HG02973 (cell line): ENCODE results near the gene SLC9B1.

Experiments used
- ATAC-seq: cut with Tn5 transposase; IDR thresholded peaks from one replicate; pipeline ENCODE4 v1.9.1; 2021; ENCODE audit warnings: moderate library complexity; ENCODE audit not compliant: unreplicated experiment

The SLC9B1 gene

DNA sequence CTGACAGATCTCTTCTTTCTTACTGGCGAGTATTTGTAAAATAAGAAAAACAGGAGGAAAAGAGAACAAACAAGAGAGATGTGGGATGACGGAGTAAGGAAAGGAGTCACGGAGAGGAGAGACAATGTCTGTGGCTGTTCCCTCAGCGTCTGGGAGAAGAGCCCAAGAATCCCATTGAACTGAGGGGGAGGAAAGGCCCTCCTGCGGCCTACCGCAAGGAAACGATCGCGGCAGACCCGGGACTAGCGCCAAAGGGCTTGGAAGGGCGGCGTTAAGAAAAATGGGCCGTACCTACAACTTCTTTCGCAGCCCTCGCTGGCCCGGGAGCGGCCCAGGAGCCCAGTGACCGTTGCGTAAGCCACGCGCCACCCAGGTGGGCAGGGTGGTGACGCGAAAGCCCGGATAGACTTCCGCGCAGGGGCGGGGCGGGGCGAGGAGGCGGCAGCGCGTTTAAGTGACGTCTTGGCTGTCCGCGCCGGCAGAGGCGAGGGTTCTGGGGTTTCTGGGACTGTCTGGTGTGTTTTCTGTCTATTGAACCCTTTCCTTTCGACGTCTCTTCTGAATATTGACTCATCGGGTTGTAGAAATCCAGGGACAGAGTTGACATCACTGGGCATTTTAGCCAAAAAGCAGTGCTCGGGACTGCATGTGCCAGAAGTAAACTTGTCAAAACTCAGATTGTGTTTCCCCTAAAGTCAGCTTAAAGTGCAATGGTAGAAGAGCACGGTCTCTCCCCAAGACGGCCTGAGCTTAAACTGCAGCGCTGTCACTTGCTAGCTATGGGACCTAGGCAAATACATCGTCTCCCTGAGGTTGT lies at the start of gene SLC9B1:
Gene SLC9B1, minus strand, starts transcription at position 398 of the 817 bp plus-strand sequence. CDS start 27,994 bp downstream, outside the sequence.
- ATAC-seq, result peak; percentile 99

- no peak for ATAC-seq
Measured at GRCh38 chr4:103067841-103068547, 48.5 kb upstream of the SLC9B1 start.

GRCh38 chr4:103060453-103061148 lies 41.1 kb upstream of the SLC9B1 start:
- no peak for ATAC-seq

GRCh38 chr4:103054030-103054429 lies 34.5 kb upstream of the SLC9B1 start:
- no peak for ATAC-seq

DNA sequence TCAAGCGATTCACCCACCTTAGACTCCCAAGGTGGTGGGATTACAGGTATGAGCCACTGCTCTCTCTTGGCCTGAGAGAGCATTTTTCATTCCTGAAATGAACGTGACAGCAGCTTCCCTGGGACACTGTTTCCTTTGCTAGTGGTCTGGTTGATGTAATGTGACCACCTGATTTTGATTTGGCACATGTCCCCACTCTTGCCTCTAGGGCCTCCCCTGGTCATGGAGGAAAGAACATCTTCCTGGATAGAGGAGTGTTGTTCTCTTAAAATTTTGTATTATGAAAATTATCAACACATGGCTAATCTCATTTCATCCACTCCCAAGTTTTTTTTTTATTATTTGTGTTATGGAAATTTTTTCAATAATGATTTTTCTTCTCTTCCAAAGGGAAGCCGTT lies 33.3 kb upstream of the SLC9B1 start:
- no peak for ATAC-seq

- ATAC-seq, result no peak
Measured at GRCh38 chr4:103052145-103052544, 32.6 kb upstream of the SLC9B1 start.

- ATAC-seq, result no peak
Measured at GRCh38 chr4:103050736-103051436, 31.4 kb upstream of the SLC9B1 start.

DNA sequence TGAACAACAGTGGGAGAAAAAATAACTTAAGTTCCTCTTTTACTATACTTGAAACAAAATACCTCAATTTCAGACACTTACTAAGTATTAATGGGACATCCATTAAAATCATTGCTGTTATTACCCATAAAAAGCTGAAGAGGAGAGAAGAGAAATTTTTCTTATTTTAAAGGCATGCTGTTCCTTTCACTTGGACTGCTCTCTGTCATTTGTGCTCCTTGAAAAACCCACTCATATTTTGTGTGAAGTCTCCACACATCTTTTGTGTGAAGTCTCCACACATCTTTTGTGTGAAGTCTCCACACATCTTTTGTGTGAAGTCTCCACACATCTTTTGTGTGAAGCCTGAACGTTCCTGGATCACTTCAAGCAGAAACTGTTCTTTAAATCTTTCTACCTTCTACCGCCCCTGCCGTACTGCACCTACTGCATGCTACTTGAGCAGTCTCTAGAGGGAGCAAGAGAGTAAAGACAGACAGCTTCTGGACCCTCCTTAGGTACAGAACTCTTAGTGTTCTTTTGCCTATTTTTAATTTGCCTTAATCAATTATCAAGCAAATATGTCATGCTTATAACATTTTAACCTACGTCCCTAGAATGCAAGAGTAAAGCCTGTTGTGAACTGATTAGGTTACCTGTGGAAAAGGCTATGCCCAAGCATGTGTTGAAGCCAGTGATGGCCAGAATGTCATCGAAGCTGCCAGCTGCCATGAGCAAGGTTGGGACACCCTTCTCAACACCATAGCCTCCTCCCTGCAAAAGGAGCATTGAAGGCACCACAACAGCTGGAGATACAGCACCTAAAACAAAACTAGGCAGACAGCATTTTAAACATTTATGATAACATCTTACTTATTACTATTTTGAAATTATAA lies 27.1 kb upstream of the SLC9B1 start:
- ATAC-seq, result peak; percentile 92

- ATAC-seq, result no peak
Measured at GRCh38 chr4:103044183-103044582, 24.7 kb upstream of the SLC9B1 start.

GRCh38 chr4:103036169-103036568 lies 16.7 kb upstream of the SLC9B1 start:
- no peak for ATAC-seq

- no peak for ATAC-seq
Measured at GRCh38 chr4:103032574-103032973, 13.1 kb upstream of the SLC9B1 start.

DNA sequence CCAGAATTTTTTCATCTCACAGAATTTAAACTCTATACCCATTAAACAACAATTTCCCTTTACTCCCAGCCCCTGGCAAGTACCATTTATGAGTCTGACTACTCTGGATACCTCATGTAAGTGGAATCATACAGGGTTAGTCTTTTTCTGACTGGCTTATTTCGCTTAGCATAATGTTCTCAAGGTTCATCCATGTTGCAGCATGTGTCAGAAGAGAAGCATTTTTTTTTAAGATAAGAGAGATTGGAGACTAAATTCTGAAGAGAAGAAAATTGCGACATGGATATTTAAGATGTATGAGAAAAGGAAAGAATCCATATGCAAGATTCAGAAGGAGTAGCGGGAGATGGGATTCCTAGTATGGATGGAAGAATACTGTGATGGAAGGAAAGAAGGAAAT lies 11.3 kb upstream of the SLC9B1 start:
- ATAC-seq, result no peak

DNA sequence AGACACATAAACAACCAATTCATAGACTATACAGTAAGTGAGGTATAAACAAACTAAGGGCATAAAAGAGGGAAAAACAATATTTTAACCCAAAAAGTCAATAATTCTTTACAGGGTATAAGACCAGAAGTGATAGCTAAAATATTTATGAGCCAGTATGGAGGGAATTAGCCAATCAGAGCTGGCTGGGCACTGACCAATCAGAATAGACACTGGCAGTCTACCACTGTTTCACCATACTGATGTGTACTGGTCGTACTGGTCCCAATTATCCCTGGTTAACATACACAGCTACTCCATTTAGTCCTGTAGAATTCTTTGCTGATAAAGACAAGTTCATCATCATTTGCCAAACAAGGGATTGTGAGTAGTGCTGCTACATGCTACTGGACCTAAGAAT lies 9.8 kb upstream of the SLC9B1 start:
- no peak for ATAC-seq

GRCh38 chr4:103026868-103027267 lies 7.4 kb upstream of the SLC9B1 start:
- no peak for ATAC-seq

- no peak for ATAC-seq
Measured at GRCh38 chr4:103024996-103025395, 5.5 kb upstream of the SLC9B1 start.

DNA sequence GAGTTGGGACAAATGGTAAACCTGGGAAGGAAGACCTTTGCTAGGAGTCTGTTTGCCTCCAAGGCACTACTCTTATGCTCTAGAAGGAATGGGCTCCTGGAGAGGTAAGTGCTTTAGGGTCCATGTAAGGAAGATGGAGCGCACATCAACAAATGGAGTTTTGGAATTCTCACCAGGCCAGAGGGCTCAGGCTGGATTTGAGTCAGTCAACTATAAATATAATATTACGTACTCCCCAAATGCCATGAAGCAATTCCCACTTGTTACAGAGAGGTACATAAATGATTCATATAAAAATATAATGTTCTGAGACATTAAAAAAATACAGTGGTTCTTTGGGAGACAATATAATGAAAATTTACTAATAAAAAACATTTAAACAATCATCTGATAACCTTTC lies 1.6 kb upstream of the SLC9B1 start:
- ATAC-seq, result no peak

- ATAC-seq, result no peak
Measured at GRCh38 chr4:103018391-103019307, 856 bp downstream of the SLC9B1 start.

- ATAC-seq, result no peak
Measured at GRCh38 chr4:103012551-103012950, 7.0 kb downstream of the SLC9B1 start.

DNA sequence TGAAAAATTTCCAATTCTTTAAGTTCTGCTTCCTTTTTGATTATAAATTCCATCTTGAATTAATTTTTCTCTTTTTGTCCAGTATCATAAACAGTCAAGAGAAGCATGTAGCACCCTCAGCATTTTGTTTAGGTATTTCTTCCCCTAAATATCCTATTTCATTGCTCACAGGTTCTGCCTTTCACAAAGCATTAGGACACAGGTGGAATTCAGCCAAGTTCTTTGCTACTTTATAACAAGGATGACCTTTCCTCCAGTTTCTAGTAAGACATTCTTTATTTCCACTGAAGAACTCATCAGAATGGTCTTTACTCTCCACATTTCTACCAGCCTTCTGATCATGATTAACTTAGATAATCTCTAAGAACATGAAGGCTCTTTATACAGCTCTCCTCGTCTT lies 7.4 kb downstream of the SLC9B1 start:
- no peak for ATAC-seq
